GM18508 (cell line): ENCODE results near the gene ARID5A.

Source experiments
- ATAC-seq: cut with Tn5 transposase; IDR thresholded peaks from one replicate; pipeline ENCODE4 v1.9.1; 2021; ENCODE audit warnings: moderate number of reproducible peaks; ENCODE audit not compliant: insufficient read depth, unreplicated experiment

ARID5A gene

DNA sequence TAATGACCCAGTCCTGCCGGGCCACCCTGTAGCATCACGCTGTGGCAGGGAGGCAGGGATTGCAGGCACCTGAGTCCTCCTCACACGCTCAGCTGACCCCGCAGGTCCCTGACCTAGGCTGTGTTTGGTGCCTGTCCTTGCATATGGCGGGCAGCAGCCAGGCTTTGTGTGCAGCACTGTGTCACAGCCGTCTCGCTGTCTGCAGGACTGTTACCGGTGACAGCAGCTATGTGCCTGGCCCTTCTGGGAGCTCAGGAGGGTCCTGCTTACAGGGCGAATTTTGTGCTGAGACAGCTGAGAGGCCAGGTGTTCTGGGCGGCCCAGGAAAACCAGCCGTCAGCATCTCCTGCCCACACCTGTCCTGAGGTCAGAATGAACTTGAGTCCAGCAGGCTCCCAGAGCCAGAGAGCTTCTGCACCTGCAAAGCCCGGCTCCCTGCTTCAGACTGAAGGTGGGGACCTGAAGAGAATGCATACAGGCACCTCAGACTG is 10.4 kb upstream of the ARID5A start:
- no peak for ATAC-seq

- ATAC-seq, result no peak
Observed at GRCh38 chr2:96526615-96527285, 9.8 kb upstream of the ARID5A start.

GRCh38 chr2:96527286-96528005 is 9.1 kb upstream of the ARID5A start:
- no peak for ATAC-seq

DNA sequence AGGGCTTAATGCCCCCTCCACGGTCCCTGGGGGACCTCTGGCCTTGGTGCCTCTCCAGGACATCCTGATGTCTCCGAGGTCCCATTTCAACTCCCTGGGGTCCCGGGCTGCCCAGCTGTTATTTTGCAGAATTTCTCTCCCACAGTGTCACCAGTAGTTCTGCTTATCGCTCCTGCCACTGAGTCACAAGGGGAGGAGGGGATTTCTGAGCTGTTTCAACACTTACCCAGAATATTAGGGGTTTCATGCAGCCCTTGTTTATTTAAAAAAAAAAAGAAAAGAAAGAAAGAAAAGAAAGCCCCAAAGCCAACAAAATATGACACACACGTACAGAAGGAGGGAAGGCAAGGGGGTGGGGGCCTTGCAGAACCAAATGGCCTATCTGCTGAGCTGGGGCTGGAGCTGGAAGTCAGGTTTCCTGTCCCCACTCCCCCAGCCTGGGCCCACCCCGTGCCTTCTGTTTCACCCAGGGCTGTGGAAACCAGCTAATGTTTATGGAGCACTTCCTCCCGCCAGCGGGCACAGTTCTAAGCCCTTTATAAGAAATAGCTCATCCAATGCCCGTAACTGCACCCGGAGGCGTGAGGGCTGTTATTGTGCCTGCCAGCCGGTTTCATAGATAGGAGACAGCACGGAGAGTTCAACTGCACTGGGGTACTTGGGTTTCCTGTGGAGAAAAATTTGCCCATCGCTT is 8.4 kb upstream of the ARID5A start:
- no peak for ATAC-seq

DNA sequence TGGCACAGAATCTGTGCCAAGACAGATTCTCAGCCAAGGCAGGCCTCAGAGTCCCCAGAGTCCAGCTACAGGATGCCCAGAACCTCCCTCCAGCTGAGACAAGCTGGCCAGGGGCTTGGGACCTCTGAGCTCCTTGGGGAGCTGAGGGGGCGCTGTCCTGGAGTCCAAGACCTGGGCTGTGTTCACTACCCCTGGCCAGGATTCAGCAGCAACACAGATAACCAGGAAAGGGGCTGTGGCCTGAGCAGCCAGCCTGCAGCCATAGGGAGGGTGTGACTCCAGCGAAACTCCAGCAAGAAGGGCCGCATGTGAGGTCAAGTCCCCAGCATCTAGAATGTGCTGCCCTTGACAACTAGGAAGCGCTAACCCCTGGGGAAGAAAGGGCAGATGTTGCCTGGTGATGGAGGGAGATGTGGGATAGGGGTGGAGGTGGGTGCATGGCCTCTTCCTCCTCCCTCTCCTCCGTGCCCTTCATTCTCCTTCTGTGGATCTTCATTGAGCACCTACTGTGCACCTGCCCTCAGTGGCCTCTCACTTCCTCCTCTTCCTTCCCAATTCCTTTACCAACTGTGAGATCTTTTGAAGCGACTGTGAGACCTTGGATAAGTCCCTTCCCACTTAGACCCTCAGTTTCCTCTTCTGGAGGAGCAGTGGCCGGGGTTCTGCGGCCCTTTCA is 7.7 kb upstream of the ARID5A start:
- no peak for ATAC-seq

- no peak for ATAC-seq
Observed at GRCh38 chr2:96529376-96530143, 7.0 kb upstream of the ARID5A start.

GRCh38 chr2:96530144-96530430 is 6.5 kb upstream of the ARID5A start:
- ATAC-seq, result no peak

GRCh38 chr2:96530474-96531357 is 5.8 kb upstream of the ARID5A start:
- no peak for ATAC-seq

- no peak for ATAC-seq
Observed at GRCh38 chr2:96531366-96531765, 5.2 kb upstream of the ARID5A start.

DNA sequence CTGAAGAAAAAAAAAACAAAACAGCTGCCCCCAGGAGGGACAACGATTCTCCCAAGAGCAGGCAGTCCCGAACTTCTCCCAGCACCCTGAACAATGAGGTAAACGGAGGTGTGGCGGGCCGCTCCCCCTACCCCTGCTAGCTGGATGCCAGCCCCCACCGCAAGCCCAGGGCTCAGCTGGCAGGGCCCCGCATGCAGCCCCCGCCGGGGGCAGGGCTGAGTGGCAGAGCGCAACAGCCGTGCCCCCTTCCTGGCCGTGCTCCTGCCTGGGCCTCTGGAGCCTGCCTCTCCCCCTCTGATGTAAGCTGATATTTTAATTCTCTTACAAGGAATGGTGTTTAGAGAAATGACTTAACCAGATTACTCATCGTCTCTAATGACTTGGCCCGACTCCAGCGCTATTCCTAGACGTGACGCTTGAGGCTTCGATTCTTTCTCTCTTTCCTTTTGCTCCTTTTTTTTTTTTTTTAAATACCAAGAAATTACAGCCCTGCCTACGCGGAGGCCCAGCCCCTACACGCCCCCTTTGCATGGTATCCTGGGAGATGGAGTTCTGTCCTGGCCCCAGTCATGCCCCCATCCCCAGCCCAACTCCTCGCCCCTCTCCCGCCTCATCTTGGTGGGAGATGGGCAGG is 4.6 kb upstream of the ARID5A start:
- no peak for ATAC-seq

DNA sequence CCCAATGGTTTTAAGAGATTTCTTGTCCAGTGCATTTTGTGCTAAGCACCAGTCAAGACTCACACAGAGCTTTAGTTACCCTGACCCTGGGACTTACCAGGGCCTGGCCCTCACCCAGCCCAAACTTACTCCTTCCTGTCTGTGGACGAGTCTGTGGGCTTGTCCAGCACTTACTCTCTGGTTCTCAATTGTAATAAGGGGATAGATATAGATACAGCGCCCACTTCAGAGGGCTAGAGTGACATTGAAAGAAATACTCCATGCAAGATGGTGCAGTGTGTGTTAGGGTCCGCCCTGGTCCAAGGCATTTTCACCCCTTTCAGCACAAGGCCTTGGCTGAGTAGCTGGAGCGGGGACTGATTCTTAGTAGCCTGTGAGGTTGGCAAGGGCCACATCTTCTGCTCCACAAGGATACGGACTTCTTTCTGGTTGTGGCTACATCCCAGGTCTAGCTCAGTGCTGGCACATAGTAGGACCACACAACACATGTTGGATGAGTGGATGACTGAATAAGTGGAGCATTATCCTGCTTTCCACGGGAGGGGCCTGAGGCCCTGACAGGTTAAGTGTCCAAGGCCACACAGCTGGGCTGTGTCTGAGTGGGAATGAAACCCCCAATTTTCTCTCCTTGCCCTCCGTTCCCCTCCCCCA is 3.8 kb upstream of the ARID5A start:
- no peak for ATAC-seq

DNA sequence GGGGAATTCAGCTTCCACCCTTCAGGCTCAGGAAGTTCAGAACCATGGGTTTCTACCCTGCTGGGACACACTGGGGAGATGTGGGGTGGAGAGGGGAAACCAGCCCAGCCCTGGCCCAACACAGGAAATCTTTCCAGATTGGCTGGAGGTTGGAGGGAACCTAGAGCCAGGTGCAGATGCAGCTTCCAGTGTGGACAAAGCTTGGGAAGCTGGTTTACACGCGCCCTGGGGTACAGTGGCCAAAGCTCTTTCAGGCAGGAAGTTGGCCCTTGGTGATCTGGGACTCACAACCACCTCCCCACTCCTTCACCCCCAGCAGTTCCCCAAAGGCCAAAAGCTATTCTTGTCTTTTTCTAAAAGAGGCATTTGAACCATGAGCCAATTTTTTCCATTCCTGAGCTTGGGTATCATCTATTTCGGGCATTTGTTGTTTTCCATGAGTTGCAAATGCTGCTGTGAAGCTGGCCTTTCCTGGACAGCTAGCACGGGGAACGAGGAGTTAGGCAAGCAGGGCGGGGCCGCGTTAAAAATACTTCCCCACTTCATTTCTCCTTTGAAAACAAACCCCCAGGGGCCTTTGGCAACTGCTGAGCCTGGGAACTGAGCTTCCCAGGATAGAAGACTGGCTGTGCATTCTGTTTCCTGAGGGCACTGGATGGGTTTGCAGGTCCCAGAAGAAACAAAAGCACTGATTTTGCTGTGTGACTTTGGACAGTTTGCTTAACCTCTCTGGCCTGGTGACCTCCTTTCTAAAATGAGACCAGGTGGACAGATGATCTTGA is 3.1 kb upstream of the ARID5A start:
- no peak for ATAC-seq

- ATAC-seq, result no peak
Observed at GRCh38 chr2:96534141-96534540, 2.4 kb upstream of the ARID5A start.

DNA sequence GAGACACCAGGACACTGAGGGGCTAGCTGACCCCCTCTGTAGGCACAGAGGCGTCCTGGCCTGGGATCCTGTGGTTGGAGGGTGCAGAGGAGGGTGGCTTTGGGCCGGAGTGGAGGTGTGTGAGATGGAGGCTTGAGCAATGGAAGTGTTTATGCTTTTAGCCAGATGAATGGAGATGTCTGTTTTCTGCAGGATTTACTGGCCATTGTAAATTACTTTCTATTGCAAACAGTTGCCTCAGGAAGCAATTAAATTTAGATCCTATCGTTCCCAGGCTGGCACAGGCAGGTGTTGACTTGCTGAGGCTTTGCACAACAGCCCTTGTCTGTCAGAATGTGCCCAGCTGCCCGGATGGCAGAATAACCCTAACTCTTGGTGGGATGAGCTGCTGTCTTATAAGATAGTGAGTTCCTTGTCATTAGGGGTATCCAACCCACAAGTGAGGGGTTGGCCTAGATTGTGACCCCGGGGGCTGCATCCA is 1.8 kb upstream of the ARID5A start:
- no peak for ATAC-seq

DNA sequence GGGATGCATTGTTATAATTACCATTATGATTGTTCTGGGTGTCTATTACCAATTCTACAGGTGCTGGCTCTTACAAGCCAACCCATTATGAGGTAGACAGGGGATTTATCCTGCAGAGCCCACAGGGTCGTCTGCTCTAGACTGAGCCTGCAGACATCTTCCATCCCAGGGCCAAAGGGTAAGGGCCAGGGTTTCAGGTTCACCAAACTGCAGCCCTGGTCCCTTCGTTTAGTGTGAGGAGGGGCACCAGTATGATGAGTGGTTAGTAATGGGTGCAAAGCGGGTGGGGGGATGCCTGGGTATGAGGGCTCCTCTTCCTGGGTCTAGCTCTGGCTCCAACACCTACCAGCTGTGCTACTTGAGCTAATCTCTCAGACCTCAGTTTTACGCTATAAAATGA is 1.2 kb upstream of the ARID5A start:
- no peak for ATAC-seq

GRCh38 chr2:96537066-96537733 is 648 bp downstream of the ARID5A start:
- no peak for ATAC-seq
